Measurements from ENCODE around the gene LZTS2.

DNA sequence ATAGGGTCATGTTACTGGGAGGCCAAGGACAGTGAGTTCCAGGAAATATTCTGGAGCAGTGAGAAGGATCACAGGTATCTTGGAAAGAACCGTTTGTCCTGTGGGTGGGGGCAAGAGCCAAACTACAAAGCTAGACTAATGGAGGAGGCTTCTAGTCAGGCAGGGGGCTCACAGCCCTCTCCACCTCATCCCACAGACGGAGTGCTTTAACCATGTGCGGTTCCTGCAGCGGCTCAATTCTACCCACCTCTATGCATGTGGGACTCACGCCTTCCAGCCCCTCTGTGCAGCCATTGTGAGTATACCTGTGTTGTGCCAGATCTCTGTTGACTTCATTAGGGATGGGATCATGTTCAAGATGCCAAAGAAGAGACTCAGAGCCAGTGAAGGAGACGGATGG lies 22.2 kb upstream of the LZTS2 start:
- no peak for TF ChIP-seq CTCF (IDR thresholded peaks at IDR 0.05)
- TF ChIP-seq POLR2A (IDR thresholded peaks at IDR 0.05) = no peak

All from right lobe of liver (tissue), 4 donors.